Tongue (tissue), 2 donors: ENCODE measurements around the gene OGDHL. TPM values are rescaled to one million over a fixed set of nuclear protein-coding genes. Genes with fewer than 3 reads are reported as not detected.
"Not testable (repeated sequence)": the region's sequence is repeated elsewhere in the genome, so short reads cannot be mapped to it uniquely, and the experiment has no call there.

Experiments
- DNase-seq: peaks from one replicate; pipeline ENCODE4 v3.0.0-alpha.2; 2015
- total RNA-seq: library from RNA; depleted of rRNA; stranded (reverse); fragments of >200 nt; gene quantifications from one replicate; pipeline ENCODE4 v1.2.3, GENCODE V29; 2014

The OGDHL gene
- 1.4 TPM for total RNA-seq

DNA sequence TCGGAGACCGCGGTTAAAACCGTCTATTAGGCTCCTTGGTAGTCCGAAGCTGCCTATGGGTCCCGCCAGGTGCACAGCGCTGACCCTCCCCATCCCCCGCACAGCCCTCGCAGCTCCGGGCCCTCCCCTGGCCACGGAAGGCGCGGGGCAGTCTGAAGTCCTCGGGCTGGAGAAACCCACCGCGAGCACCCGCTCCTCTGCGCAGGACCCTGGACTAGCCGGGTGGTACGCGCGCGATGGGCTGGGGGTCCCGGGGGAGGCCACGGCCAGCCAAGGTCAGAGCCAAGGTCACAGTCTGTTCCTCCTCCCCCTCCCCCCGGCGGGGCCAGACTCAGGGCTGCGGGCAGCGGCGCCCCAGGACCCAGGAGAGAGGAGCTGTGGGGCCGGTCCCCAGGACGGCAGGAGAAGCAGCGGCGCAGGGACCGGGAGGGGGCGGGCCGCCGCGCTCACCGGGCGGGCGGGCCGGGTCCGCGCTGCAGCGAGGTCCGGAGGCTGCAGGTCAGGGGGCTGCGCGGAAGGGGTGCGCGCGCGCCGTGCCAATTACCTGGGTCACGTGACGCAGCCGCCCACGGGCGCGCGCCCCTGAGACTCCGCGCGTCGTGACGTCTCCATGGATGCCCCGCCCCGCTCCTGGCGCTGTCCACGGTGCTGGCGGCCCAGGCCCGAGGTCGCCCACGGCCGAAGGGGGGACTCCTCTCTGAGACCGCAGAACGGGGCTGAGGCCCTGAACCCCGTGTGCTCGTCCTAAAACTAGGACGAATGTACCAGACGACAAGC lies at the start of gene OGDHL:
TSS of gene OGDHL (minus strand) at position 535 of the 777 bp plus-strand sequence. CDS start 3,731 bp downstream, outside the sequence.
- peak; percentile 83 for DNase-seq

DNA sequence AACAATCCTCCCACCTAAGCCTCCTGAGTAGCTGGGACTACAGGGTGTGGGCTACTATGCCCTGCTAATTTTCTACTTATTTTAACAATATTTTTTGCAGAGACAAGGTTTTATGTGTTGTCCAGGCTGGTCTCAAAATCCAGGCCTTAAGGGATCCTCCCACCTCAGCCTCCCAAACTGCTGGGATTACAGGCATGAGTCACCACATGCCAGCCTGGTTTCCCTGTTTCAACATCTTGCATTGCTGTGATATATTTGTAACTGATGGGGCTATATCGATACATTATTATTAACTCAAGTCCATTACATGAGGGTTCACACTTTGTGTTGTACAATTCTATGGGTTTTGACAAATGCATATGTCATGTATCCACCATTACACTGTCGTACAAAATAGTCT lies 41.9 kb upstream of the OGDHL start:
- DNase-seq: no peak

DNA sequence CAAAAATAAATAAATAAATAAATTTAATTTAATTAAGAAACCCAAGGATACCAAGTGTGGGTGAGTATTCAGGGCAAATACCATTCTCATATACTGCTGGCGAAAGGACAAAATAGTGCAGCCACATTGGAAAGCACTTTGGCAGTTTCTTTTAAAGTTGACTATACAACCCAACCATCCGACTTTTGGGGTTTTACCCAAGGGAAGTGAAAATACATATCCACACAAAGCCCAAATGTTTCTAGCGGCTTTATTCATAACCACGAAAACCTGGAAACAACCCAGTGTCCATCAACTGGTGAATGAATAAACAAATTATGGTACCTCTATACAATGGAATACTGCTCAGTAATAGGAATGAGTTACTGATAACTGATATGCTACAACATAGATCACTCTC lies 36.2 kb upstream of the OGDHL start:
- DNase-seq: no peak

DNA sequence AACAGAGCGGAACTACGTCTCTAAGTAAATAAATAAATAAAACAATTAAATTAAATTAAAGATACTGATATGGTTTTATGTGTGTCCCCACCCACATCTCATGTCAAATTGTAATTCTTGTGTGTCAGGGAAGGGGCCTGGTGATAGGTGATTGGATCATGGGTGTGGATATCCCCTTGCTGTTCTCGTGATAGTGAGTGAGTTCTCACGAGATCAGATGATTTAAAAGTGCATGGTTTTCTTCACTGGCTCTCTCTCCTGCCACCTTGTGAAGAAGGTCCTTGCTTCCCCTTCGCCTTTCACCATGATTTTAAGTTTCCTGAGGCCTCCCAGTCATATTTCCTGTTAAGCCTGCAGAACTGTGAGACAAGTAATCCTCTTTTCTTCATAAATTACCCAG lies 29.0 kb upstream of the OGDHL start:
- DNase-seq: no peak

DNA sequence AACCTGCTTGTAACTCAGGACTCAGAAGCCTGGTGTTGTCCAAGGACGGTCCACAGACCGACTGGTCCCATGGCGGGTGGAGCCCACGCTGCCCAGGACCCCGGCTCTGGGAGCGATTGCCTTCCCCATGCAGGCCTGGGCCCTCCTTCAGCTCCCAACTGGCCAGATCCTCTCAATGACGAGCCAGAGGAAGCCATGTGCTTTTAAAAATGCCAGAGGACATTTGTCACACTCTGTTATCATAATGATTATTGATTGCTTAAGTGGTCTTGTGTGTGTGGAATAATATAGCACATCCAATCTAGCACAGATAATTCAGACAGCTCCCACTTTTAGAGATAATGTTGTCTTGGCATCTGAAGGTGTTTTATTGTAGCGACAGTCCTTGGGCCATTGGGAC lies 22.6 kb upstream of the OGDHL start:
- no peak for DNase-seq

DNA sequence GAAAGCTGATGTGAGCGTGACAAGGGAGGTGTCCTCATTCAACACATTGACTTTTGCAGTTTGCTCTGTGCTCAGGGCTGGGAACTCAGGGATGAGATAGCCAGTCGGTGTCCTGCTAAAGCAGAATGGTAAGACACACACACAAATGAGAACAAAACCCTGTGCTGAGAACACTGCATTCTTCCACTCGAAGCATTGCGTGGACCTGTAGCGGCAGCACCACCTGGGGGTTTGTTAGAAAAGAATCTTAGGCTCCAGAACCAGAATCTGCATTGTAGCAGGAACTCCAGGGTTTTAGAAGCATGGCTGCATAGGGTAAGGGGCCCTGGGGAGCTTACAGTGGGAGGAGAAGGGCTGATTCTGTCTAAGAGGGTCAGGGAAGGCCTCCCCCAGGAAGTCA lies 21.5 kb upstream of the OGDHL start:
- DNase-seq: no peak

DNA sequence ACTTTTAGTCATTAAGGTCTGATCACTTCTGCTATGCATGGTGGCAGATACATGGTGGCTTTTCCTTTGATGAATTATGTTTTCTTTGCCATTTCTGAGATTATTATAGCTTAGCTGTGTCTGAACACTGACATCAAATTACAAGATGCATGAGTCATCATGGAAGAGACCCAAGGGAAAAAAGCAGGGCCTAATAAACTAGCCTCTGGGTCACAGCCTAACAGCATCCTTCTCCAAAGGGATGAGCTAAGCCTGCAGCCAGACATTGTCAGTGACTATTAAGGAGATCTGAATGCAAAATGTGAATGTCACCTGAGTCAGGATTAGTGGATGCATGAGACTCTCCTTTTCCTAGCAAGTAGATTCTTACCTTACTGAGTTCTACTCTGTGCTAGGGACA lies 19.1 kb upstream of the OGDHL start:
- no peak for DNase-seq

DNA sequence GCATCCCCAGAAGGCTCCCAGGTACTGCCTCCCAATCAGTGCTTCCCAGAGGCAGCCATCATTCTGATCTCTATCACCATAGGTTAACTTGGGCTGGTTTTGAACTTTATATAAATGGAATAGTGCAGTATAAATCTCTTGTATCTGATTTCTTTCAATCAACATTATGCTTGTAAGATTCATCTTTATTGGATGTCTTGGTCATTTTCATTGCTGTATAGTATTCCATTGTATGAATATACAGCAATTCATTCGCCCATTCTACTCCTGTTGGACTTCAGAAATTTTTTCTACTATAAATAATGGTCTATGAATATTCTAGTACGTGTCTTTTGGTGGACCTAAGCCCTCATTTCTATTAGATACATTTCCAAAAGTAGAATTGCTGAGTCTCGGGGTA lies 16.1 kb upstream of the OGDHL start:
- no peak for DNase-seq

DNA sequence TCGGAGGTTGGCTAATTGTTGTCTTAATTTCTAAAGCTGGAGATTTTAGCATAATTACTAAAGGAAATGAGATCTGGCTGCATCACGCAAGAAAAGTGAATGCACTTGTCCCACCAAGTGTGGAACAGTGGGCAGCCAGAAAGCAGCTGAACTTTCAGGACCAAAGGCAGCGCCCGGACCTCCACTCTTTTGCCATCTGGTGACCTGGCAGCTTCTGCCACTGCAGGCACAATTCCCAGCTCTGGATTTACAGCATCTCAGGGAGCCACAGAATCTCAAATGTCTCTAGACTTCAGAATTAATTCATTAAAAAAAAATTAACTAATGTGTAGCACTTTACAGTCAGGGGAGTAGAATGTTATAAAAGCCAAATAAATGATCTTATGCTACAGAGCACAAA lies 14.7 kb upstream of the OGDHL start:
- no peak for DNase-seq

DNA sequence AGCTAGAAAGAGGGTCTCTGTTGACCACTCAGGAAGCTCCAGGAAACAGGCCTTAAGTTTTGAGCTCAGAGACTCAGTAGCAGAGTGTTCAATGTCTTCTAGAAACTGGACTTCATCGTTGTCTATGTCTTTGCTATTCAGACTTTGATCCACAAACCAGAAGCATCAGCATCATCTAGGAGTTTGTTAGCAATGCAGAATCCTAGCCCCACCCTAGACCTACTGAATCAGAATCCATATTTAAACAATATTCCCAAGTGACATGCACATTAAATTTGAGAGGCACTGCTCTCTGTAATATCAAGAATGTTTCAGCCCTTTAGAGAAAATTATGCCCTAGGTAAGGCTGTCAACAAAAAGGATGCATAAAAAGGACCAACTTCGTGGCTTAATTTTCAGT lies 12.9 kb upstream of the OGDHL start:
- no peak for DNase-seq

DNA sequence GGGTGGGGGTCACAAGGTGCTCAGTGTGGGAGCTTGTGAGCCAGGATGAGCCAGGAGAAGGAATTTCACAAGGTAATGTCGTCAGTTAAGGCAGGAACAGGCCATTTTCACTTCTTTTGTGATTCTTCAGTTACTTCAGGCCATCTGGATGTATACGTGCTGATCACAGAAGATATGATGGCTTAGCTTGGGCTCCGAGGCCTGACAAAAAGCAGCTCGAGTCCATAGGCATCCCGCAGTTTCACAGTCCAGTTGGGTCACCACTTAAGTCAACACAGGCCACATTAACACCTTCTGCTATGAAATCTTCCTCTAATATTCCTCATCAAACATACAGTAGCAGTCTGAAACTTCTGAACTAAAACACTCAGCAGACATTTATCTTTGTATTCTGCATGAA lies 10.8 kb upstream of the OGDHL start:
- DNase-seq: not testable (repeated sequence)

DNA sequence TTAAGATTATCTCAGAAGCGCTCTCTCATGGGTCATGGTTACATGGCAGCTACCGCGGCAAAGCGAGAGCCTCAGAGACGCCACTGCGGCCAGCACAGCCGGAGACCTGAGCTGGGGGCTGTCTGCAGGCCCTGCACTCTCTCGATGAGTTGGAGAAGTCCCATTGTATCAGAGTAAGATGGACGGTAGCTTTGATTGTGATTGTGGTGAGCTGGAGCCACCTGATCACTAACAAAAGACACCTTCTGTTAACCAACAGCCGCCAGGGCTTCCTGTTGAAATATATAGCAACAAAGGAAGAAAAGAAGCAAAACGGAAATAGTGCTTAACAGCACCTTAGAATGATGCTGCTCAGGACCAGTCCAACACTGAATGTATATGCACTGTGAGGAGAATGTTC lies 8.9 kb upstream of the OGDHL start:
- DNase-seq: not testable (repeated sequence)

DNA sequence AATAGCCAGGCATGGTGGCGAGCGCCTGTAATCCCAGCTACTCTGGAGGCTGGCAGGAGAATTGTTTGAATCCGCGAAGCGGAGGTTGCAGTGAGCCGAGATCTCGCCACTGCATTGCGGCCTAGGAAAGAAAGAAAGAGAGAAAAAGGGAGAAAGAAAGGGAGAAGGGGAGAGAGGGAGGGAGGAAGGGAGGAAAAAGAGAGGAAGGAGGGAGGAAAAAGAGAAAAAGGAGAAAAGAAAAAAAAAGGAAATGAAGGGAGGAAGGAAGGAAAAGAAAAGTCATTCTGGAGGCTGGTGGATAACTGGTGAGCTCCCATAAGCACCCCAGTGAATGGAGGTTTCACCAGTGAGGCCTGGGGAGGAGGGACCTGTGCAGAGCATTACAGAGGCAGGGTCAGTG lies 7.6 kb upstream of the OGDHL start:
- no peak for DNase-seq

DNA sequence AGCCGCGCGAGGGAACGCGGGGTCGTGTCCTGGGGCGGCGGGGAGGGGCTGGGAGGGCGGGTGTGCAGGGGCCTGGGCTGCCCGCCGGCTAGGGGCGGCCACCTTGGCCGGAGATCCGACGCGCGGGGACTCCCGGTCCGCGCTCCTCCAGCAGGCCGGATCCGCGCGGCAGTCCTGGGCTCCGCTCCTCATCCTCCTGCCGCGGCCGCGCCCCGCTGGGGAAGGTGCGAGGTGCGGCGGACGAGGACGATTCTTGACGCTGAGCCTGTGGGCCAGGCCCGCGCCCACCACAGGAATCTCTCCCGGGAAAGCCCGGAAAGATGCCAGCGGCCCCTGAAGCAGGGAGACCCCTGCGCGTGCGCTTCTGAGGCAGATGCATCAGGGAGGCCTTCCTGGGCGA lies 6.6 kb upstream of the OGDHL start:
- no peak for DNase-seq

DNA sequence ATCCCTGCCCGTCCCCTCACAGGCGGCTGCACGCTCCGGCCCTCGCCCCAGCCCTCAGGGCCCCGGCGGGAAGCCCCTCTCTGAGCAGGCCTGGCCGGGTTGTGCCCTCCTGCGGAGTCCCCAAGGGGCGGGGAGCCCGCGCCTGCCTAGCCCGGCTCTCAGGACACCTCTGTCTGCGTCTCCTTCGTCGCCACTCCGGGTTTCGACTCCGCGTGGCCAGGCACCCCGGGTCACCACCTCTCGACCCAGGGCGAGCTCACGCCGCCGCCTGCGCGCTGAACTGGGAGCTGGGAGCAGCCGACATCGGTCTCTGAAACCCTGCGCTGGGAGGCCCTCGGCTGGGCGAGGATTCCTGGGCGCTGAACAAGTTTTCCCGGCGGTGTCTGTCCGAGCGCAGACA lies 6.2 kb upstream of the OGDHL start:
- no peak for DNase-seq

DNA sequence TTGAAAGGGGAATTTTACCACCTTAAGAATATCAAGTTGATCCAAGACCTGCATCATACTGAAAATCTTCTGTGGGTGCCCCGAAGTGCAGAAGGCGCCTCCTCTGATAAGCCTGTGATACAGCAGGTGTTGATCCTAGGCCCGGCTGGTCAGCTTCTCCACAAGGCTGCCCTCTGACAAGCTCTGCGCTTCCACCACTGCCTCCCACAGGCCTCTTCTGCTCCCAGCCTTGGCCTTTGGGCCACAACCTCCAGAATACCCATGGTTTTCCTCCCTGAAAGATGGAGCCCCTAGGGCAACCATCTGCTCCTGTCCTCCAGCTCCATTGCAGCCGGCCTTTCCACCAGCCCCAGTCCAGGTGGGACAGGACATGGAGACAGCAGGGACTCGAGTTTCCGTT lies 5.6 kb upstream of the OGDHL start:
- DNase-seq: no peak

DNA sequence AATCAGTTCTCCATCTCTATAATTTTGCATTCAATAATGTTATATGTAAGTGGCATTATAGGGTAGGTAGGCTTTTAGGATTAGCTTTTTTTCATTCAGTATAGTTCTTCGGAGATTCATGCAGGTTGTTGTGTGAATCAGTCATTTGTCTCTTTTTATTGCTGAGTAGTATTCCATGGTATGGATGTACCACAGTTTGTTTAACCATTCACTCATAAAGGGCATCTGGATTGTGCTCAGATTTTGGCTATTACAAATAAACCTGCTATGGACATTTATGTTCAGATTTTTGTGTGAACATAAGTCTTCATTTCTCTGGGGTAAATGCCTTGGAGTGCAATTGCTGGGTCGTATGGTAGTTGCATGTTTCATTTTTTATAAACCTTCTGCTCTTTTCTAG lies 4.4 kb upstream of the OGDHL start:
- DNase-seq: no peak

DNA sequence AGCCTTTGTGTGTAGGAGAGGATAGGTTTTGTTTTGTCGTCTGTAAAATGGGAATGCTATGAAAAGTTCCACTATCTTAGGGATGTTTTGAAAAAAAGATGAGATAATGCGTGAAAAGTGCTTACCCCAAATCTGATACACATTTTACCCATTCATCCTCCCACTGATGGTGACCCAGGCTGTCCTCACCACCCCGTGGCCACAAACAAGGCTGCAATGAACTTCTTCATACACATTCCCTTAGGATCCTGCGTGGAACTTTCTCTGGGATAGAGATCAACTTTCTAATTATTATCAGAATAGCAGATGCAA lies 399 bp upstream of the OGDHL start:
- no peak for DNase-seq

DNA sequence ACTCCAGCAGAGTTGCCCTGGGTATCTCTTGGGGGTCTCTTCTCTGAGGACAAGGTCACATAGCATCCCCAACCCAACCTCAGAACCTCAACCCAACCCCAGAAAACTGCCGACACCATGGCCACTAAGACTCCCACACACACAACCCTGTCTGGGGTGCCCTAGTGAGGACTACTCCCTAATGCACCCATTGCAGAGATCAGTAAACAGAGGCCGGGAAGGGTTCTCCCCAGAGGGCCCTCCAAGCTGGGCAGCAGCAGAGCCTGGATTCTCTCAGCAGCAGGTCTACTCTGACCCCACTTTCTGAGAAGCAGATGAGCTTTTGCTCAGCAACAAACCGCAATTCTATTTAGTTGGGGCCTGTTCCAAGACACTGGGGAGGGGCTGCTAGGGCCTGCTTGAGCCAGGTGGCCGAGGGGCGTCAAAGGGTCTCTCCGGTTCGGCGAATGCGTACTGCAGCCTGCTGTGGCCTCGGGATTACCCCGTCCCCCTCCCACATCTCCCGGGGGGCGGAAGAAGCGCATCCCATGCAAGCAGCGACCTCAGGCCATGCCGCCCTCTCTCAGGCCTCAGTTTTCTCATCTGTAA lies 828 bp downstream of the OGDHL start:
- DNase-seq: no peak

DNA sequence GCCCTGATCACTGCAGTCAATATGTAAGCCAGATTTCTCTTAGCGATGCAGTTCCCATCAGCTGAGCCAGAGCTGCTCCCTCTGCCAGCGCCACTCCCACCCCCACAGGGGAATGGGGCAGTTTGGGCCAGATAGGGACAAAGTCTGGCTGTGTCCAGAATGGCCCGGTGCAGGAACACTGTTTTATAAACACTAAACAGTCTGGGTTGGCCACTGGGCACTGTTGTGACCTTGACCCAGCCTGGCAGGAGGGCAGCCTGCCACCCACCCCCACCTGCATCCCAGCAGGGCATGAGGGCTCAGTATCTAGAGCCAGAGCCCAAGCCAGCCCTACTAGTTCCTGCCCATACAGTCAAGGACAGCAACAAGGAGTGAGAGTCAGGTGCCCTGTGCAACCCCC lies 1.3 kb downstream of the OGDHL start:
- DNase-seq: no peak

DNA sequence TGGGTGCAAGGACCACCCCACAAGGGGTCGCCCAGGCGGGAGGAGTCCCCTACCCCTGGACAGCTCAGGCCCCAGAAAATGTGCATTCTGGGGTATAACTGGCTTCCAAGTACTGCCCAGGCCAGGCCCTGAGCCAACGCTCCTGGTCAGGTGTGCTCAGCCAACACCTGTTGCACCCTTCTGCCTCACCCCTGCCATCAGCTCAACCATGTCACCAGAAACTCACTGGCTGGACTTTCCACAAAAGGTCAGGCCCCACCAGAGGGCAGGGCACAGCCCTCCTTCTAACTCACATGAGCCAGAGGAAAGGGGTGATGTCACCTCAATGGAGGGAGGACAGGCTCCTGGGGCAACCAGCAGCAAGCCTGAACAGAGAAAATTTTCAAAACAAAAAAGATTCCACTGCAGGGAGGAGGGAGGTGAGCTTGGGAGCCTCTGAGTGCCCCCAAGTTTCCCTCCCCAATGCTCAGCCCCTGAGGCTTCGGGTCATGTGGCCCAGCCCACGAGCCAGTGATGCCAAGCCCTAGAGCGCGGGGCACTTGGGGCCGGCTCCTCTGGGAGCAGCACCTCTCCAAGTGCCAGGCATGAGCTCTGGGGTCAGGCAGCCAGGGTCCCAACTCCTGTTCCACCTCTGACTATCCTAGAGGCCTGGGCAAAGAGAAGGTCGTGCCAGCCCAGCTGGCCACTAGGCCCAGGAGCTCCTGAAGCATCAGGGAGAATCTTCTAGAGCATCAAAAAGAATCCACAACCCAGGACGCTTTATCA lies 2.2 kb downstream of the OGDHL start:
- no peak for DNase-seq

DNA sequence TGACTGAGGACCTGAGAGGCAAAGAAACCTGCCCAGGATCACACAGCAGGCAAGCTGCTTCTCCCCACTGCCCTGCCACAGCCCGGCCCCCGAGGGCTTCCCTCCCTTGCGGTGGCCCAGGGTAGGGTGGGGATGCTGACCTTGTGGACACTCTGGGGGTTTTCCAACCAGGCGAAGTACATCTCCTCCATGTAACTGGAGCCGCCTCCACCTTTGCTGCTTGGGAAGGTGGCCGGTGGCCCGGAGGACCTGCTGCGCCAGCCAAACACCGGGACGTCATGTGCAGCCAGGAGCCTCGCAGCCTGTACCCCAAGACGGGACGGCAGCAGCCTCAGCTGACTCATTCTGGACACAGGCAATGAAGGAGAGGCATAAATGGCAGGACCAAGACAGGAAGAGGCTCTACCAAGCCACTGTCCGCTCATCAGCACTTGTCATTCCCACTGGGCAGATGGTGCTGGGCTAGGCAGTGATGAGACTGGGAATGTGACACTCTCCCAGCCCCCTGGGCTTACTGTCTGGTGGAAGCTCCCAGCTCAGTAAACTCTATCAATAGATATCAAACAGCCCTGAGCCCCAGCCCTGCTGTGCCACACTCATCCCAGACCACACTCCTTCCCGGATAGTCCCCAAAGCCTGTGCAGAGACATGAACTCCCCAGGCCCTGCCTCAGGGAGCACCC lies 3.7 kb downstream of the OGDHL start:
- DNase-seq: no peak

DNA sequence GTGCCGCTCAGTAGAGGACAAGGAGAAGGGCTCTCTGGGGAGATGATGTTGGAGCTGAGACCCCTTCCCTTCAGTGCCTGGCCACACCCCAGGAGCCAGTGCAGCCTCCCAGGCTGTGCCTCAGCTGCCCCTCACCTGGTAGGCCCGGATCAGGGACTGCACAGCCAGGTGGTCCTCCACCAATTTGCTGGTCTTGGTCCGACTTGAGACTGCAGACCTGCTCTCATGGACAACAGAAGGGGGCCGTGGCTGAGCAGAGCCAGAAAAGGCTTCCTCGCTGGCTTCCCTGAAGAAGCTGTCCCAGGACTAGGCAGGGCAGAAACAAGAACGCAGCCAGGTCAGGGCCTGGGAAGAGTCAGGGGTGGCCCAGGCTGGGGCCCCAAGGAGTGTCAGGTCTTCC lies 5.5 kb downstream of the OGDHL start:
- DNase-seq: no peak
